AG09309 (cell line): ENCODE results near the gene TRAF4.
"Not testable (repeated sequence)": the region's sequence is repeated elsewhere in the genome, so short reads cannot be mapped to it uniquely, and the experiment has no call there.

Experiments used
- DNase-seq: peaks from one replicate; pipeline ENCODE4 v3.0.0-alpha.2; 2010; ENCODE audit warnings: low read depth
- H3K4me3 ChIP-seq: 2 replicates; pipeline ENCODE4 v1.5.1; 2011; ENCODE audit warnings: mild to moderate bottlenecking, low read depth, low read length, moderate library complexity; ENCODE audit not compliant: control insufficient read depth
- TF ChIP-seq, protein P1 (sequence below): IDR thresholded peaks from 2 replicates; pipeline ENCODE4 v1.5.1; 2011; ENCODE audit warnings: mild to moderate bottlenecking, low read depth, low read length, inconsistent platforms; ENCODE audit not compliant: insufficient read depth, control insufficient read depth; ENCODE audit errors: missing control alignments

The TRAF4 gene

DNA sequence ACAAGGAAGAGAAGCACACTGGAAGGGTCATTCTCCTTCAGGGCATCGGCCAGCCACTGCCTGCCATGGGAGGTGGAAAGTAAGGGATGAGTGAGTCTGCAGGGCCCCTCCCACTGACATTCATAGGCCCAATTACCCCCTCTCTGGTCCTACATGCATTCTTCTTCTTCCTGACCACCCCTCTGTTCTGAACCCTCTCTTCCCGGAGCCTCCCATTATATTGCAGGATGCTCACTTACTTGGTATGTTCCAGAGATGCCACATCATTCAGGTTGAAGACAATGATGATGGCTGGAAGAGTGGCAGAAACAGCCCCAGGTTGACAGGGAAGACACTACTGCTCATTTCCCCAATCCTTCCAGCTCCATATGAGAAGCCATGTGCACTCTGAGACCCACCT, 28.6 kb upstream of the TRAF4 start:
- TF ChIP-seq, protein P1, sequence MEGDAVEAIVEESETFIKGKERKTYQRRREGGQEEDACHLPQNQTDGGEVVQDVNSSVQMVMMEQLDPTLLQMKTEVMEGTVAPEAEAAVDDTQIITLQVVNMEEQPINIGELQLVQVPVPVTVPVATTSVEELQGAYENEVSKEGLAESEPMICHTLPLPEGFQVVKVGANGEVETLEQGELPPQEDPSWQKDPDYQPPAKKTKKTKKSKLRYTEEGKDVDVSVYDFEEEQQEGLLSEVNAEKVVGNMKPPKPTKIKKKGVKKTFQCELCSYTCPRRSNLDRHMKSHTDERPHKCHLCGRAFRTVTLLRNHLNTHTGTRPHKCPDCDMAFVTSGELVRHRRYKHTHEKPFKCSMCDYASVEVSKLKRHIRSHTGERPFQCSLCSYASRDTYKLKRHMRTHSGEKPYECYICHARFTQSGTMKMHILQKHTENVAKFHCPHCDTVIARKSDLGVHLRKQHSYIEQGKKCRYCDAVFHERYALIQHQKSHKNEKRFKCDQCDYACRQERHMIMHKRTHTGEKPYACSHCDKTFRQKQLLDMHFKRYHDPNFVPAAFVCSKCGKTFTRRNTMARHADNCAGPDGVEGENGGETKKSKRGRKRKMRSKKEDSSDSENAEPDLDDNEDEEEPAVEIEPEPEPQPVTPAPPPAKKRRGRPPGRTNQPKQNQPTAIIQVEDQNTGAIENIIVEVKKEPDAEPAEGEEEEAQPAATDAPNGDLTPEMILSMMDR: no peak
- DNase-seq: no peak
- no peak overlapping the region for H3K4me3 ChIP-seq

- DNase-seq: no peak
- peak overlapping the region; percentile 58 for H3K4me3 ChIP-seq
- TF ChIP-seq, protein P1: no peak
Observed at GRCh38 chr17:28716740-28717577, 26.9 kb upstream of the TRAF4 start.

GRCh38 chr17:28717578-28718332, 26.1 kb upstream of the TRAF4 start, which contains the start of gene RAB34:
Gene RAB34, minus strand, starts transcription at chr17:28717868. Its CDS starts 602 bp downstream, at chr17:28717266.
- TF ChIP-seq, protein P1: peak; percentile 13
- H3K4me3 ChIP-seq: peak within 1 kb of the TSS; percentile 58
- DNase-seq: peak; percentile 52

DNA sequence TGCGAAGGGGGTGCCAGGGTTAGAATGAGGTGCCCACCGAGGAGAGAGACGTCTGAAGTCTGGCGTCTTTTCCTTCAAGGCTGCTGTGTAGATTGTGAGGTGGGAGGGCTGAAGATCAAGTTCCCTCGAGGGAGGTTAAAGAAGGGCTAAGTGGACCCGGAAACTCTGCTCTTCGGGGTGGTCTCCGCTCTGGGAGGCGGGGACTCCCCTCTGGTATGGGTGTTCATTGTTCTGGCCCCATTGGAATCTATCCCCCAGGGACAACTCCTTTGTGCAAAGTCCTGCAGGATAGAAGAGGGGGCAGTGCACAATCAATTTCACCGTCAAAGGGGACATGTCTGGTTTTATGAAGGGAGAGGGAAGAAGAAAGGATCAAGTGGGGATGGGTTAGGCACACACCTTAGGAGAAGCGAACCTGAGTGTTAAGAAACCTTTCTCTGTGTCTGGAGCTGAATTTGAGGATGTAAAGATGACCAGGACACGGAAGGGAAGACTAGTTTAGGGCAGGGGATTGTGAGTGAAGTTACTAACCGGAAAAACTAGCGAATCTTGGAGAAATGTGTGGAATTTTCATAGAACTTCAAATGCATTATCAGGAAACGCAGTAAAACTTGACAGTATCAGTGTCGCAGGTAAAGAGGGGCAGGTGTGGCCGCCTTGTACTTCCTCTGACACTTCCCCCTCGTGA, 25.3 kb upstream of the TRAF4 start:
- peak overlapping the region; percentile 58 for H3K4me3 ChIP-seq
- DNase-seq: no peak
- TF ChIP-seq, protein P1: no peak

- peak overlapping the region; percentile 32 for H3K4me3 ChIP-seq
- DNase-seq: no peak
- TF ChIP-seq, protein P1: no peak
Observed at GRCh38 chr17:28719021-28719433, 24.8 kb upstream of the TRAF4 start.

DNA sequence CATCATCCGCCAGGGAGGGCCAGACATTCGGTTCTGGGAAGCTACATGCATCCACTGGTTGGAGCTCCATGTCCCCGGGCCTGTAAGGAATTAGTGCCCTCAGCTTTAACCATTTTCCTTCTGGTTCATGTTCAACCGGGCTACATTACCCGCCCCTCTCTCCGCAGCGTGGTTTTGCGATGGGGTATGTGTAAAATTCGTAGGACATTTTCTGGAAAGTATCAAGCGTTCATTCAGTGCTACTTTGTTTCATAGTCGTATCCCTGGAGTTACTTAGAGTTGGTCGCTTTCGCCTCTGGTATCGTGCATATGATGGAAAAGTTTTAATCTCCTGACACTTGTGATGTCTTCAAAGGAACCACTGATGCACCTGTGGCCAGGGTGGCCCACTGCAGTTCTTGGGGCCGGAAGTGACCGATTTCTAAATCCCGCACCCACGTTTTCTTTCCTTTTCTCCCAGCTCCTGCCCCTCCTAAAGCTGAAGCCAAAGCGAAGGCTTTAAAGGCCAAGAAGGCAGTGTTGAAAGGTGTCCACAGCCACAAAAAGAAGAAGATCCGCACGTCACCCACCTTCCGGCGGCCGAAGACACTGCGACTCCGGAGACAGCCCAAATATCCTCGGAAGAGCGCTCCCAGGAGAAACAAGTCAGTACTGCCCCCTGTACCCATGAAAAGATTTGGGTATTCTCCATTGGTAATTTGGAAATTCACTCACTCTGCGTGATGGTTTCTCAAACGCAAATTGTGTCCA, 23.4 kb upstream of the TRAF4 start:
- peak overlapping the region; percentile 84 for H3K4me3 ChIP-seq
- no peak for DNase-seq
- TF ChIP-seq, protein P1: peak; percentile 17

DNA sequence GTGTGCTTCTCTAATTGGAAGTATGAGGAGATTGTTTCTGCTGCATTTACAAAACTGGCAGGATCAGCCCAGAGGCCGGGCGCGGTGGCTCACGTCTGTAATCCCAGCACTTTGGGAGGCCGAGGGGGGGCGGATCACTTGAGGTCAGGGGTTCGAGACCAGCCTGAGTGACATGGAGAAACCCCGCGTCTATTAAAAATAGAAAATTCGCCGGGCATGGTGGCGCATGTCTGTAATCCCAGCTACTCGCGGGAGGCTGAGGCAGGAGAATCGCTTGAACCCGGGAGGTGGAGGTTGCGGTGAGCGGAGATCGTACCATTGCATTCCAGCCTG, 22.8 kb upstream of the TRAF4 start:
- DNase-seq: not testable (repeated sequence)
- peak overlapping the region; percentile 84 for H3K4me3 ChIP-seq
